Motor neuron (in vitro differentiated cells): ENCODE data around the gene PLCL2. TPM values are rescaled to one million over a fixed set of nuclear protein-coding genes. Genes with fewer than 3 reads are reported as not detected.
A peak's percentile ranks its signal among the peaks of the same experiment; 100 is the strongest.
"Not testable (repeated sequence)": the region's sequence is repeated elsewhere in the genome, so short reads cannot be mapped to it uniquely, and the experiment has no call there.

Experiments
- ATAC-seq, 8 experiments: fragments of 200-7000 bp; cut with Tn5 transposase; replicated peaks in 6 of 8; 2 replicates each; pipeline ENCODE4 v1.8.0; 2021; ENCODE audit warnings: mild to moderate bottlenecking in 8 of 8, moderate library complexity in 8 of 8
- H3K27ac ChIP-seq, 2 donors: fragments of 250-450 bp; sonication (Bioruptor Pico); 2 replicates each; pipeline ENCODE4 v1.9.0; 2021; ENCODE audit warnings: antibody characterized with exemption in 2 of 2, mild to moderate bottlenecking in 2 of 2, moderate library complexity in 1 of 2
- H3K4me1 ChIP-seq, 2 donors: fragments of 250-450 bp; sonication (Bioruptor Pico); replicated peaks in 1 of 2; 2 replicates each; pipeline ENCODE4 v1.6.1; 2021; ENCODE audit warnings: antibody characterized with exemption in 2 of 2, mild to moderate bottlenecking in 2 of 2, moderate library complexity in 1 of 2
- H3K4me3 ChIP-seq, 5 donors: fragments of 250-450 bp; sonication (Bioruptor Pico); 2 replicates each; pipeline ENCODE4 v1.9.0; 2021; ENCODE audit warnings: antibody characterized with exemption in 5 of 5, mild to moderate bottlenecking in 5 of 5, moderate library complexity in 4 of 5
- WGBS, 10 experiments: fragments of 450-650 bp; shearing (Covaris generic); methylation state at CpG; one replicate each; pipeline ENCODE4 v1.0.0; 2022; 5-methylcytosine and 5-hydroxymethylcytosine counted together
- in situ Hi-C, 9 experiments: fragments of 400-800 bp; cut with MboI; loops; one replicate each; pipeline ENCODE4 v1.15.0; 2021; ENCODE audit warnings: low sequenced_read_pairs in 9 of 9, low pct_unique_long_range_greater_than_20kb in 2 of 9; ENCODE audit not compliant: unreplicated experiment in 9 of 9
- total RNA-seq, 8 experiments: library from RNA; unstranded; fragments of 300-600 nt; gene quantifications; 2 replicates each; pipeline versions ENCODE4 v1.2.3 to v1.2.4, GENCODE V29; 2022

Gene PLCL2
- total RNA-seq, 8 experiments from 2014 or later, result 12.3 to 28.0 (median 21.6) TPM

- not testable (repeated sequence) for H3K4me3 ChIP-seq
These were observed 95.2 kb downstream of the PLCL2 start for GRCh38 chr3:16979769-16980515.

DNA sequence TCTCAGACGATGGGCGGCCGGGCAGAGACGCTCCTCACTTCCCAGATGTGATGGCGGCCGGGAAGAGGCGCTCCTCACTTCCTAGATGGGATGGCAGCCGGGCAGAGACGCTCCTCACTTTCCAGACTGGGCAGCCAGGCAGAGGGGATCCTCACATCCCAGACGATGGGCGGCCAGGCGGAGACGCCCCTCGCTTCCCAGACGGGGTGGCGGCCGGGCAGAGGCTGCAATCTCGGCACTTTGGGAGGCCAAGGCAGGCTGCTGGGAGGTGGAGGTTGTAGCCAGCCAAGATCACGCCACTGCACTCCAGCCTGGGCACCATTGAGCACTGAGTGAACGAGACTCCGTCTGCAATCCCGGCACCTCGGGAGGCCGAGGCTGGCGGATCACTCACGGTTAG is 95.8 kb downstream of the PLCL2 start:
- WGBS, 10 experiments, result no CpG with 5 or more reads among the region's 26 CpGs
- H3K27ac ChIP-seq, H3K4me1 ChIP-seq, H3K4me3 ChIP-seq, in situ Hi-C loops, ATAC-seq: not testable (repeated sequence)

More at GRCh38 chr3:16979769-16980515, 95.2 kb downstream of the PLCL2 start:
- H3K4me1 ChIP-seq, in situ Hi-C loops, ATAC-seq, H3K27ac ChIP-seq: not testable (repeated sequence)
- no CpG with 5 or more reads among the region's 43 CpGs for WGBS, 10 experiments

- ATAC-seq, result peak in 1 of 8 experiments; percentile 26
- no peak overlapping the region for H3K4me3 ChIP-seq
- 80 to 98% (median 94%) methylated on average over 1 to 6 of the region's 6 CpGs for WGBS, 10 experiments
- H3K4me1 ChIP-seq, result no peaks in the 10 kb centered on the region
- in situ Hi-C loops, result no loop called here
- no peak overlapping the region for H3K27ac ChIP-seq
These were observed 97.7 kb downstream of the PLCL2 start for GRCh38 chr3:16982460-16982859.

- H3K27ac ChIP-seq, result no peak overlapping the region
- H3K4me1 ChIP-seq, result no peaks in the 10 kb centered on the region
- in situ Hi-C loops, result no loop called here
- WGBS, 10 experiments, result 75 to 100% (median 100%) methylated on average over 1 to 2 of the region's 2 CpGs; no CpG with 5 or more reads in 3 of the 10 experiments
- ATAC-seq, result no peak
- no peak overlapping the region for H3K4me3 ChIP-seq
These were observed 100.9 kb downstream of the PLCL2 start for GRCh38 chr3:16985608-16986007.

GRCh38 chr3:16987141-16987540 is 102.4 kb downstream of the PLCL2 start:
- no peak overlapping the region for H3K27ac ChIP-seq
- 71 to 100% (median 94%) methylated on average over 1 to 3 of the region's 4 CpGs; no CpG with 5 or more reads in 2 of the 10 experiments for WGBS, 10 experiments
- H3K4me3 ChIP-seq, result no peak overlapping the region
- H3K4me1 ChIP-seq, result no peaks in the 10 kb centered on the region
- ATAC-seq, result peak in 1 of 8 experiments; percentile 36
- in situ Hi-C loops, result no loop called here

GRCh38 chr3:16990163-16990562 is 105.4 kb downstream of the PLCL2 start:
- peaks cover 3 to 22% of the 10 kb centered on the region in 2 donors for H3K4me1 ChIP-seq

DNA sequence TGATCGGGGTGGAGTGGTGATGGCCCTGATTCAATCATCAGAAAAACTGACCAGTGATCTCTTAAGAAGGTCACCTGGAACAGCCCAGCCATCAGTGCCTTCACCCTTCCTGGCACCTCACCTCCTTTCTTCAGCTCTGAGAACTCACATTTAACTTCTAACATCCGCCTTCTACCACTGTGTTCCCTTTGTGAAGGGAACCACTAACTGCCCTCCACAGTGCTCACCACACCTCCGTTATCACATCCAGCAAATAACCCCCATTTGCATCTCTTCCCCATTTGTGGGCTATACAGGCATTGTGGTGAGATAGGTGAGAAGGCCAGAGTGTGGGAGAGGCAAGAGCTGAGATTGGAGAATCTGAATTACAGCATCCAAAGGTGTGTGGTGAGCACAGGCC is 107.4 kb downstream of the PLCL2 start:
- in situ Hi-C loops, result no loop called here
- no peak for ATAC-seq
- Histone ChIP-seq H3K4me1 (peaks cover 5 to 23% of the 10 kb centered on the region in 2 donors), H3K27ac (no peak overlapping the region), H3K4me3 (no peak overlapping the region)
- WGBS, 10 experiments, result 83 to 100% (median 100%) methylated on average over 1 to 3 of the region's 3 CpGs; no CpG with 5 or more reads in 2 of the 10 experiments

More at GRCh38 chr3:16990163-16990562, 105.4 kb downstream of the PLCL2 start:
- 100% methylated on average over 1 of the region's 1 CpG; no CpG with 5 or more reads in 4 of the 10 experiments for WGBS, 10 experiments
- H3K27ac ChIP-seq, result no peak overlapping the region
- no peak overlapping the region for H3K4me3 ChIP-seq
- no peak for ATAC-seq
- in situ Hi-C loops, result no loop called here

- in situ Hi-C loops, result no loop called here
- peak in 1 of 8 experiments; percentile 44 for ATAC-seq
- 80 to 100% (median 90%) methylated on average over 1 of the region's 1 CpG; no CpG with 5 or more reads in 5 of the 10 experiments for WGBS, 10 experiments
These were observed 108.5 kb downstream of the PLCL2 start for GRCh38 chr3:16993227-16993626.

GRCh38 chr3:16994854-16995525 is 110.2 kb downstream of the PLCL2 start:
- Histone ChIP-seq H3K4me3 (no peak overlapping the region), H3K4me1 (peaks cover 5 to 23% of the 10 kb centered on the region in 2 donors), H3K27ac (peak overlapping the region in 1 of 2 donors; percentile 48)
- peak in 4 of 8 experiments; percentile 25 to 96 (median 84) for ATAC-seq
- in situ Hi-C loops, result no loop called here
- 49 to 100% (median 86%) methylated on average over 1 to 3 of the region's 4 CpGs; no CpG with 5 or more reads in 4 of the 10 experiments for WGBS, 10 experiments

More at GRCh38 chr3:16993227-16993626, 108.5 kb downstream of the PLCL2 start:
- H3K4me1 ChIP-seq, result peaks cover 5 to 23% of the 10 kb centered on the region in 2 donors
- no peak overlapping the region for H3K4me3 ChIP-seq
- H3K27ac ChIP-seq, result peak overlapping the region in 1 of 2 donors; percentile 13

- Histone ChIP-seq H3K4me3 (no peak overlapping the region), H3K4me1 (peaks cover 5 to 23% of the 10 kb centered on the region in 2 donors), H3K27ac (no peak overlapping the region)
- in situ Hi-C loops, result no loop called here
- ATAC-seq, result no peak
- WGBS, 10 experiments, result 80 to 100% (median 94%) methylated on average over 1 to 3 of the region's 3 CpGs; no CpG with 5 or more reads in 2 of the 10 experiments
These were observed 110.8 kb downstream of the PLCL2 start for GRCh38 chr3:16995601-16996000.

DNA sequence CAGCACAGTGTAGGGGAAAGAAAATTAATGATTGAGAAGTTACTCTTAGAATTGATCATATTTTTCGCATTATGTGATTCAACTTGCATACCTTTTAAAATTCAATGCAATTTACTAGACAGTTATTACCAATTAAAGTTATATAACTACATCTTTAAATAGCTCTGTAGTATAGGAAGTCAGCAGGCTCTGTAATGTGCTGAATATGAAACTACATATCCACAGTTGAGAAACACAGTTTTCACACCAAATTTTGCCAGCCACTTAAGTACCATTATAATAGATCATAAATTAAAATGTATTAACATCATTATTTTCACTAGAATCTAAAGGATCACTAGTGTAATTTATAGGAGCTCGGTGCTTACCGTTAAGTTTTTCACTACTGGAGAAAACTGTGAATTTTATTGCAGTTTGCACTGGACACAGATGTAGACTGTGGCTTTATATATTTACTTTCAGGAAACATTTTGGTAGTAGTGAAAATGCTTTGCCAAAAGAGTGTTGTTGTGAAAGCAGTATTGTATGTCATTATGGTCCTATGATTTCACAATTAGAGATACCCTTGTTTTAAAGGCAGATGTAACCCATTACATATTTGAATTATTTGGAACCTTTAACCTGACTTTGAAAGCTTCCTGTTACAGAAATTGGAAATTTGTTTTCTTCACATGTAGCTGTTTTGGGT is 113.6 kb downstream of the PLCL2 start:
- WGBS, 10 experiments, result 47 to 96% (median 83%) methylated on average over 1 to 3 of the region's 3 CpGs
- in situ Hi-C loops, result no loop called here
- no peak overlapping the region for H3K4me3 ChIP-seq
- ATAC-seq, result no peak
- no peak overlapping the region for H3K27ac ChIP-seq
- H3K4me1 ChIP-seq, result peaks cover 5 to 17% of the 10 kb centered on the region in 2 donors

DNA sequence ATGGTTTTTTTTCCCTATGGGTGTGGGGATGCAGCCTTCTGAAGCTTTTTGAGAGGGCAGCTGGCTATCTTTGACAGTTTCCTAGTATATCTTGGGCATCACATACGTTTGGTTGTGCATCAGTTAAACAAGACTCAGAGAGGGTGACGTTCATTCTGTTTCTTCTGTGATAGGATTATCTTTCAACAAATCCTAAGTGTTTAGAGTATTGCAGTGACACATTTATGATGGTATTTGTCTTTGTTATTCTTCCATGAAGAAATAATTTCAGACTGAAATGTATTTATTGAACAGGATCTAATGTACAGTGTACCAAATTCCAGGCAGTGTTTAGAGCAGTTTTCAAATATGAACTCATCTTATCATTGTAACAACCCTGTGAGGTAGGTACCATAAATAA is 114.4 kb downstream of the PLCL2 start:
- no peak overlapping the region for H3K4me3 ChIP-seq
- in situ Hi-C loops, result no loop called here
- ATAC-seq, result no peak
- WGBS, 10 experiments, result 69 to 100% (median 83%) methylated on average over 1 to 2 of the region's 2 CpGs; no CpG with 5 or more reads in 1 of the 10 experiments
- H3K27ac ChIP-seq, result no peak overlapping the region
- H3K4me1 ChIP-seq, result peaks cover 5 to 11% of the 10 kb centered on the region in 2 donors

GRCh38 chr3:16999871-17000270 is 115.1 kb downstream of the PLCL2 start:
- in situ Hi-C loops, result no loop called here
- no peak for ATAC-seq
- Histone ChIP-seq H3K27ac (no peak overlapping the region), H3K4me3 (no peak overlapping the region), H3K4me1 (peaks cover 5 to 9% of the 10 kb centered on the region in 2 donors)
